Measurements from ENCODE around the gene GLT1D1.
A peak's percentile ranks its signal among the peaks of the same experiment; 100 is the strongest.

DNA sequence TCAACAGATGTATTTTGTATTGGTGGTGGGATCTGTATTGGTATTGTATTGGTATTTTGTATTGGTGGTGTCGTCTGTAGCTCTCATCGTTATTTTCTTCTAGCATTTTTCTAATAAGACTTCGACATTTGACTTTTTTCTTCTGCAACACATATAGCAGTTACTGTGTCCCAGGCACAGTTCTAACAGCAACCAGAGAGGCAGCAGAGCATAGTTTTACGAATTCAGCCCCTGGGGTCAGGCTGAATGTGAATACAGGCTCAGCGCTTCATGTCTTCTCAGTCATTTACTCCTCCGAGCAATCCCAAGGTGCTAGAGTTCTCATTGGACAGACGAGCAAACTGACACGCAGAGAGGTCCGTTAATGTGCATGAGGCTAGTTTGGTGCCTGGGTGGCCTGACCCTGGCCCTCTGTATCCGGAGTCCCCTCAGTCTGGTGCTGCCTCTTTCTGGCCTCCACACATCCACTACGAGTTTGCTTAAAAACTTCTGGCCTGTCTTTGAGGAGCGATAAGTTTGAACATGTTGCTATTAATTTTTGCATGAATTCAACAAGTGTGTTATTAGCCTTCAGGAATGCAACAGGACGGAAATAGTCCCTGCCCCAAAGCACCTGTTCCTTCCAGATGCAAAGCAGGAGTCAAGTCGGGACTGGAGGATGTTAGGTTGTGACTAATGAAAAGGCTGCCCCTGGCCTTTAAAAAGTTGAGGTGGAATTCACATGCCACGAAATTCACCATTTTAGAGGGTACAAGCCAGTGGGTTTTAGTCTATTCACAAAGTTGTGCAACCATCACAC is 87.0 kb downstream of the GLT1D1 start:
- TF ChIP-seq, protein P1, sequence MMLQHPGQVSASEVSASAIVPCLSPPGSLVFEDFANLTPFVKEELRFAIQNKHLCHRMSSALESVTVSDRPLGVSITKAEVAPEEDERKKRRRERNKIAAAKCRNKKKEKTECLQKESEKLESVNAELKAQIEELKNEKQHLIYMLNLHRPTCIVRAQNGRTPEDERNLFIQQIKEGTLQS (IDR thresholded peaks at IDR 0.05; ENCODE audit: insufficient read depth, low read depth, low read length): no peak
- TF ChIP-seq POLR2A (IDR thresholded peaks at IDR 0.05; ENCODE audit: control extremely low read depth in 1 of 2, low read depth in 2 of 2, low read length in 2 of 2) (no peak), RXRA (IDR thresholded peaks at IDR 0.05; ENCODE audit: insufficient read depth, low read depth, low read length) (no peak), CHD2 (IDR thresholded peaks at IDR 0.05; ENCODE audit: low read length) (no peak), EP300 (IDR thresholded peaks at IDR 0.05; ENCODE audit: borderline replicate concordance in 1 of 2, low read depth in 2 of 2, low read length in 2 of 2) (no peak), TAF1 (IDR thresholded peaks at IDR 0.05; ENCODE audit: low read depth, low read length) (no peak), TCF12 (IDR thresholded peaks at IDR 0.05; ENCODE audit: low read depth, low read length) (no peak), MAFK (IDR thresholded peaks at IDR 0.05; ENCODE audit: low read depth, low read length) (no peak), KDM5A (IDR thresholded peaks at IDR 0.05; ENCODE audit: low read length) (no peak), PHF8 (conservative IDR thresholded peaks at IDR 0.05; ENCODE audit: low read depth, low read length) (no peak)
- TF ChIP-seq, protein P2, sequence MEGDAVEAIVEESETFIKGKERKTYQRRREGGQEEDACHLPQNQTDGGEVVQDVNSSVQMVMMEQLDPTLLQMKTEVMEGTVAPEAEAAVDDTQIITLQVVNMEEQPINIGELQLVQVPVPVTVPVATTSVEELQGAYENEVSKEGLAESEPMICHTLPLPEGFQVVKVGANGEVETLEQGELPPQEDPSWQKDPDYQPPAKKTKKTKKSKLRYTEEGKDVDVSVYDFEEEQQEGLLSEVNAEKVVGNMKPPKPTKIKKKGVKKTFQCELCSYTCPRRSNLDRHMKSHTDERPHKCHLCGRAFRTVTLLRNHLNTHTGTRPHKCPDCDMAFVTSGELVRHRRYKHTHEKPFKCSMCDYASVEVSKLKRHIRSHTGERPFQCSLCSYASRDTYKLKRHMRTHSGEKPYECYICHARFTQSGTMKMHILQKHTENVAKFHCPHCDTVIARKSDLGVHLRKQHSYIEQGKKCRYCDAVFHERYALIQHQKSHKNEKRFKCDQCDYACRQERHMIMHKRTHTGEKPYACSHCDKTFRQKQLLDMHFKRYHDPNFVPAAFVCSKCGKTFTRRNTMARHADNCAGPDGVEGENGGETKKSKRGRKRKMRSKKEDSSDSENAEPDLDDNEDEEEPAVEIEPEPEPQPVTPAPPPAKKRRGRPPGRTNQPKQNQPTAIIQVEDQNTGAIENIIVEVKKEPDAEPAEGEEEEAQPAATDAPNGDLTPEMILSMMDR (IDR thresholded peaks at IDR 0.05; ENCODE audit: control extremely low read depth in 1 of 3, insufficient read depth in 1 of 3, low read depth in 1 of 3, low read length in 3 of 3): peak in 1 of 3 experiments; percentile 29; a peak in 2 of 4 replicates
- TF ChIP-seq, protein P3, sequence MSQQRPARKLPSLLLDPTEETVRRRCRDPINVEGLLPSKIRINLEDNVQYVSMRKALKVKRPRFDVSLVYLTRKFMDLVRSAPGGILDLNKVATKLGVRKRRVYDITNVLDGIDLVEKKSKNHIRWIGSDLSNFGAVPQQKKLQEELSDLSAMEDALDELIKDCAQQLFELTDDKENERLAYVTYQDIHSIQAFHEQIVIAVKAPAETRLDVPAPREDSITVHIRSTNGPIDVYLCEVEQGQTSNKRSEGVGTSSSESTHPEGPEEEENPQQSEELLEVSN (IDR thresholded peaks at IDR 0.05): no peak
- TF ChIP-seq, protein P4, sequence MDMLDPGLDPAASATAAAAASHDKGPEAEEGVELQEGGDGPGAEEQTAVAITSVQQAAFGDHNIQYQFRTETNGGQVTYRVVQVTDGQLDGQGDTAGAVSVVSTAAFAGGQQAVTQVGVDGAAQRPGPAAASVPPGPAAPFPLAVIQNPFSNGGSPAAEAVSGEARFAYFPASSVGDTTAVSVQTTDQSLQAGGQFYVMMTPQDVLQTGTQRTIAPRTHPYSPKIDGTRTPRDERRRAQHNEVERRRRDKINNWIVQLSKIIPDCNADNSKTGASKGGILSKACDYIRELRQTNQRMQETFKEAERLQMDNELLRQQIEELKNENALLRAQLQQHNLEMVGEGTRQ (IDR thresholded peaks at IDR 0.05; ENCODE audit: low read length): no peak

Data from H1 (cell line).